IPS-NIHi7 (cell line): ENCODE data around the gene ACTR1A.
A peak's percentile ranks its signal among the peaks of the same experiment; 100 is the strongest.
"Not testable (repeated sequence)": the region's sequence is repeated elsewhere in the genome, so short reads cannot be mapped to it uniquely, and the experiment has no call there.

ENCODE experiments used
- DNase-seq: peaks from one replicate; pipeline ENCODE4 v3.0.0; 2012; ENCODE audit warnings: mixed read lengths; ENCODE audit errors: extremely low spot score

The ACTR1A gene

DNA sequence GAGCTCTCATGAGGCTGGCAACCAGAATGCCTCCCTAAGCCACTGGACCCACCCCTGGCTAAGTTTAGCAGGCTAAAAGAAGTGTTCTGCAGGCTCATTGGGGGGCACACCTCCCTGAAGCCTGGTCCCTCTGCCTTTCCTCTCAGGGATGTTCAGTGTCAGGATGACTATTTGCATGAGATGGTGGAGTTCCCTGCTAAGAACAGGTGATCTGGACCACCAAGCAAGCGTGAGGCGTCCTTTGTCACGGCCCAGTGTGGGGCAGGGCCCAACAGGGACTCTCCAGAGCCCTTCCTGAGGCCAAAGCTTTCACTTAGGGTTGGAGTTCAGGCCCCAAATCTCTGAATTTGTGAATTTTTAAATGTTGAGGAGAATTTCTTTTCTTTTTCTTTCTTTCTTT lies 13.2 kb upstream of the ACTR1A start:
- no peak for DNase-seq

DNA sequence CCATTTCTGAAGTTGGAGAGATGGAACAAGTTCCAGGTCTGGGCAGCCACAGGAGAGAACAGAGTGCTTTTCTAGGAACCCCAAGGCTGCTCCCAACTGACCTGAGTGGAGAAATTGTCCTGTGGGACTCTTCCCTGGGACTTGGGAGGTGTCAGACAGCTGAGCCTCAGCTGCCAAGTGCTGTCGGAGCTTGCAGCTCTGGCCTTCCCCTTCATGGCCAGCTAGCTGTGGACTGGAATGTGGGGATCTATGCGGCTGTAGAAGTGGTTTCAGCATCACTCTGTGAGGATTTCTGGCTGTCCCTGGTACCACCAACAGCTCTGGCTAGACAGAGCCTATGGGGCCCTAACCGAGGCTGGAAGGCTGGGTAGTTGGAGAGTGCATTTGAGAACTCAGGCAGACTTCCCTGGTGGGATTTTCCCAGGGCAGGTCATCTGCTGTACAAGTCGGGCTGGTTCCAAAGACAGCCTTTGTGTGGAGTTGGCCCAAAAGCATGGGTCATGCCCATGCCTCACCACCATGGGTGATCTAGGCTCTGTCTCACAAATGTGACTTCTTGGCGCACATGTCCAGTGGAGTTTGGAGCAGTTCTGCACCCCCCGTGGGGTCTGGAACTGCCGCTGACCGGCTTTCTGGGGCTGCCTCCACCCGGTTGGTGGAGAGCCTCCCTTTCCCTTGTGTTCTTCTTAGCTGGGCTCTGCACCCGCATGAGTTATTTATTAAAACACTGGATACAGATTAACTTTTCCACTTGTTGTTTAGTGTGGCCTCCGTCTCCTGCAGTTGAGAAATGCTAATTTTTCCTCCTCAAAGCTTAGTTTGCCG lies 12.2 kb upstream of the ACTR1A start:
- no peak for DNase-seq

DNA sequence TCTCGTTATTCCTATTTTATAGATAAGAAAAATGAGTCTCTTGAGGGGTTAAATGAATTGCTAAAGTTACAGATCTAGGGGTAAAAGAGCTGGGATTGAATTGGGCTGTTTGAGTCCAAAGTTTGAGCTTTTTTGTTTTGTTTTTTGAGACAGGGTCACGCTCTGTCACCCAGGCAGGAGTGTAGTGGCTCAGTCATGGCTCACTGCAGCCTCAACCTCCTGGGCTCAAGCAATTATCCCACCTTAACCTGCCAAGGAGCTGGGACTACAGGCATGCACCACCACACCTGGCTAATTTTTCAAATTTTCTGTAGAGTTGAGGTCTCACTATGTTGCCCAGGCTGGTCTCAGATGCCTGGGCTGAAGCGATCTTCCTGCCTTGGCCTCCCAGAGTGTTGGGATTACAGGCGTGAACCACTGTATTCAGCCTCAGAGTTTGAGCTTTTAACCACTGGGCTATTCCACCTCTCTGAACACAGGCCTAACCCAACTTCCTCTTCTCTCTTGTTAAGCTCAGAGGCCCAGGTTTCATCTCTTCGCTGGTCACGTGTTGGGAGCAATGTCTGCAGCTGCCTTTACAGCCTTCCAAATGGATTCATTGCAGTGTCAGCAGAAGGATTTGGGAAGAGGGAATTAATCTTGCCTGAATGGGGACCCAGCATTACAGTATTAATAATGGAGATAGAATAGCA lies 9.2 kb upstream of the ACTR1A start:
- DNase-seq, result no peak

DNA sequence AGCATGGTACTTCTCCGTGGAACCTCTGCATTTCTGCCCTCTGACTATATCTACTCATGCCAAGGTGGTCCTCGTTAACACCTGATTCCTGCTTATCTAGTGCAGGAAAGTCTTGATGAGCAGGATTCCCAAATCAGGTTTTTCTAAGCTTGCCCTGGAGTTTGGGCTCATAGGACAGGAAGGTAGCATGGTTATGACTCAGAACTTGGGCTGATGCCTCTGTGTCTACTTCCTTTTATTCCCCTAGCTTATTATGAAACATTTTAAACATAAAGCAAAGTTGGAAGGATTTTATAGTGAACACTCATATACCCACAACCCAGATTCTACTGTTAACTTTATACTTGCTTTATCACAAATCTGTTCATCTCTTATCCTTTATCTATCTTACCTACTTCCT lies 6.9 kb upstream of the ACTR1A start:
- DNase-seq, result no peak

DNA sequence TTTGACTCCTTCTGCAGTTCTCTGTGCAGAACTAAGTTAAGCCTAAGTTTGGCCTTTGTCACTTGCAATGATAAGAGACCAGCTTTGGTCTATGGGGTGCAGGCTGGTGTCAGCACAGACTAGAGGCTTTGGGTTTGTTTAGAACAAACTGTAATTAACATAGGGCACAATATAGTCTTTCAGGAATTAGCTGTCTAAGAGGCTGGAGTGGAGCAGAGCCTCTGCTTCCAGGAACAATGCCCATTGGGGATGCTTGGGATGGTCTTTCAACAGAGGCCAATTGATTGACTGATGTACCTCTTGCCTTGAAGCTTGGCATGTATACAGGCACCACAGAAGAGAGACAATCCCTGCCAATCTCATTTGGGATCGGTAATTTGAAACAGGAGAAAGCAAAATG lies 6.0 kb upstream of the ACTR1A start:
- DNase-seq, result no peak

DNA sequence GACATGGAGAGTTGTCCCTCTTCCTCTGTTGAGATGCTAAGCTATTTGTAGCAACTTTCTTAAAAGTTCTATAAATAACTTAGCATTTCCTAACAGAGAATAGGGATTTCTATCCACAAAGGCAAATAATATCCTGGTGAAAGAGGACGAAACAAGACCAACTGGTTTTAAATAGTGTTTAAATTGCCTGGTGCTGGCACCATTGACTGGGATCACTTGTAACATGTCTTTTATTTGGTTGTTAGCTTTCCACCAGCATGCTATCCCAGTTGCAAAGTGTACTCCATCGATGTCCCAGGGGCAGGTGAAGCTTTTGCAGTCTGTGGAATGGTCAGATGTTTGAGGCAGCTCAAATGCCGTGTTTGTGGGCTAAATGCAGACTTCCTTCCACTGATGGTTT lies 5.0 kb upstream of the ACTR1A start:
- no peak for DNase-seq

DNA sequence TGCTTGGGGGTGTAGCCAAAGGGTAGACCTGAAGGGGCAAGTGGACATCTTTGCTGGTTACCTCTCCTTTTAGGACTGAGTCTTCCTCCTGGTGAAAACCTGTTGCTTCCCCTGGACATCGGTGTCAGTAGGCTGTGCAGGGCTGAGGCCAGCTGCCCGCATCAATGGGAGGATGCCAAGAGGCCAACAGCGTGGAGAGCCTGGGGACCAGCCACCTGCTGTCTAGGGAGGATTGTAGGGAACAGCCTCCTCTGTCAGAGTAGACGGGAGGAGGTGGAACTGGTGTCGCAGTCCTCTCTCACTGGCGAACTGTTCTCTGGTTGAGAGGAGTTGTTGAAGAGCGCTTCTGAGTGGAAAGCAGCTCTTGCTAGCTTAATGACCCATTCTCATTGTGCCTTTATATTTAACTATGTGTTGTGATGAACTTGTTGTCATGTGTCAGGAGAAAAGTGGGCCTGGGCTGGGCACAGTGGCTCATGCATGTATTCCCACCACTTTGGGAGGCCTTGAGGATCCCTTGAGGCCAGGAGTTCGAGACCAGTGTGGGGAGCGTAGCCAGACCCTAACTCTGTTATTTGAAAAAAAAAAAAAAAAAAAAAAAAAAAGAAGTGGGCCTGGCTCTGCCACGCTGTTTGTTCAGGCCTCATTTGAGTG lies 3.1 kb upstream of the ACTR1A start:
- no peak for DNase-seq

DNA sequence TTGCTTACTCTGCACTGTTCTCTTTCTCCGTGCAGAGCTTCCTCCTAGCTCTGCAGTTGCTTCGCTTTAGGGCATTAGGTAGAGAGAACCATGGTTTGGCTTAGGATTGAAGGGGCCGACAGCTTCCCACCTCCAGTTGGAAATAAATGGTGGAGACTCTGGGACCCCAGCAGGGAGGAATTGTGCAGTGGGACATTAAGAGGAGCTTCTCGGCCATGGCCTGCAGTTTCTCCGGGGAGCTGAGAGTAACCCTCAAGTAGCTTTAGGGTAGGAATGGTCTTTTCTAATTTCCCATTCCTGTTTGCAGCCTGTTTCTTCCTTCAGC lies 2.4 kb upstream of the ACTR1A start:
- no peak for DNase-seq

DNA sequence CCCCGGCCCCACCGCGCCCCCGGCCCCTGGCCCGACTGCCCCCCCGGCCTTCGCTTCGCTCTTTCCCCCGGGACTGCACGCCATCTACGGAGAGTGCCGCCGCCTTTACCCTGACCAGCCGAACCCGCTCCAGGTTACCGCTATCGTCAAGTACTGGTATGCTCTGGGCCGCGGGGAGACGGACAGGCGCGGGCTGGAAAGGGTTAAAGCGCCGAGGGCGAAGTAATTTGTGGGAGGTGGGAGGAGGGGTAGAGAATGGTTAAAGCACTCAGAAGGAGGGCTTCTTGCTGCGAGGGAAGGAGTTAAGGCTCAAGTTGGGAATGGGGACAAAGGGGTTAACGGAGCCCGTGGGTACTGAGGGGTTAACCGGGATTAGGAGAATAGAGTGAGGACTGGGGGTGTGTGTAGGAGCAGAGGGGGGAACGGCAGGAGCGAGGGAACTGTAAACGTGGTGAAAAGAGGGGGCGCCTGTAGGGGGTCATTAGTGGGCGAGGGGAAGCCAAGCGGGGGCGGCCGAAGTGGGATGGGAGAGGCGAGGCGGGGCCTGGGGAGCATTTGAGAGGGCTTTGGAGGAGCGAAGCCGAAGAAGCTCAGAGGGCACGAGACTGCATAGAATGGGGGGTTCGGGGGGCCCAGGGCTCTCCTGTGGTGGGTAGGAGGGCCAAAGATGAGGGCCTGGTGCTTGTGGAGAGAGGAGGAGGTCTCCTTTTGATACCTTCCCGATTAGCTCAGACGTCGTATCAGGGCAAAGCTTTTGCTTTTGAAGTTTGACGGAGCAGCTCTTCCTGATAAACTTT lies 1.9 kb upstream of the ACTR1A start:
- peak; percentile 52 for DNase-seq

DNA sequence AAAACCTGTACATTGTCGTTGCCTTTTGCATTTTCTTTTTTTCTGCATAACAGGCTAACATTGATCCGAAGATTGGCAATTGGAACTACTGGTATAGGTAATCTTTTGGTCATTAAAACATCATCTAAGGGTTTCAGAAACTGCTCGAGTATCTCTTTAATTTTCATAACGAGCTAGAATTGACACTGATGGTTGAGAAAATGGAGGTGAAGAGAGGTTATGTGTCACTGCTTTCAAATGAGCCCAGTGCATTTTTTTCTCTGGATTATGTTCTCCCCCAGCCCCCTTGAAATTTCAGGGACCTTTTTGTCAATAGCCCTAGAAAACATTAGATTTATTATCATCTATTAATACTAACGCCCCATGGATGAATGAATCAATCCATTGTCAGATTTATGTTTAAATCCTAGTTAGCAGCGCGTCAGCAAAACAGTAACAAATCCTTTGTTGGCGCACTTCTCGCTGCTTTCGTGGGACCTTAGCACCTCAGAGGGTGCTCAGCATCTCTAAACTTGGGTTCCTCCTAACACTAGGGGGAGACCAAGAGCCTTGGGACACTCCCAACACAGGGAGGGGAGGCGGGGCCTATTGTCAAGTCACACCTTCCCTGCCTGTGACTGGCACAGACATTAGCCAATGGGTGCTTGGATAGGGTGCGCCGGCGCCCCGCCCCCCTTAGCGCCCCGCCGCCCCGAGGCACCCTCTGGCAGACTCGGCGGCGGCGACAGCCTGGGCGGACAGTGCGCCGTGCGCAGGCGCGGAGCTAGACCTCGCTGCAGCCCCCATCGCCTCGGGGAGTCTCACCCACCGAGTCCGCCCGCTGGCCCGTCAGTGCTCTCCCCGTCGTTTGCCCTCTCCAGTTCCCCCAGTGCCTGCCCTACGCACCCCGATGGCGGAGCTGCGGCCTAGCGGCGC lies 1.0 kb upstream of the ACTR1A start, which contains the start of gene SUFU:
TSS of gene SUFU (plus strand) at position 709 of the 915 bp plus-strand sequence. CDS start at position 890, 181 bp downstream.
- peak; percentile 97 for DNase-seq

DNA sequence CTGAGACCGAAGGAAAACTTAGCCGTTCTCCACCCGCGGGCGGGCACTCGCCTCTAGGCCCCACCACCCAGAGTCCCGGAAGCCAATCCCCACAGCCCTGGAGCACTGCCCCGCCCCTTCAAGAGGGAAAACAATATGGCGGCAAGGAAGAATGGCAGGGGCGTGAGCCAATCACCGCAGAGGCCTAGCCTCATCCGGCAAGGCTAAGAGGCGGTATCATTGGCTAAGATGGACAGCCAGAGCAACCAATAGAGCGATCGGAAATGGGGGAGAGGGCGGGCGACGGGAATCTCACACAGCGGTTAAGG lies 529 bp downstream of the ACTR1A start:
- DNase-seq, result peak; percentile 99

DNA sequence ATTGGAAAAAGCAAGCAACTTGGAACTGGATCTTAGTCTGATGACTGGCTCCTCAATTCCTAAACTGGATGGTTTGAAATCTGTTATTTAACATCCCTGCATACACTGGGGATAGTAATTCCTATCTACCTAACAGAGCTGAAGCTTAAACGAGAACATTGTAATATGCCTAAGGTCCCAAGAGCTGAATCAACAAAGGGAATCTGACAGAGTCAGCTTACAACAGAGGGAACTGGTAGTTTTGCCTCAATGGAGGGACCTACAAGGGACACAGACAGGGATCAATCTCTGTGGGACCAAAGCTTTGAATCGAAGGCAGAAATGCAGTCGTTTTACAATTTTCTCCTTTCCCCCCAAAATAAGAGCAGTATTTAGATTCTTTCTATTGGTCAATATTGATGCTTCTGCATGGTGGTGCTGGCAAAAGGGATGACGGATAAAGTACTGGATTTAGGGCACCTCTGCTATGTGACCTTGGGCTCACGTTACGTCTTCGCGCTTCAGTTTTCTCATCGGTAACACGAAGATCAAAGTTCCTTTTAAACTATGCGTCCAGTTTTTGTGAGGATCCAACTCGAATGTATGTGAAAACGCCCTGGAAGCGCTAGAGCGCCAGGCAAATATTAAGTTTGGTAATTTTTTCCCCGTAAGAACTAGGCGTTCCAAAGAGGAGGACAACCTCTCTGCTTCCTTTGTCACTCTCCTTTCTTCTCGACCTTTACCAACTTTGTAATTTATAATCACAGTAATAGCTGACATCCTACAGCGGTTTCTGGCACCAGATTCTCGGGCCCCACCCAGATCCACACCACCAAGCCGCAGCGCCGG lies 1.1 kb downstream of the ACTR1A start:
- no peak for DNase-seq

DNA sequence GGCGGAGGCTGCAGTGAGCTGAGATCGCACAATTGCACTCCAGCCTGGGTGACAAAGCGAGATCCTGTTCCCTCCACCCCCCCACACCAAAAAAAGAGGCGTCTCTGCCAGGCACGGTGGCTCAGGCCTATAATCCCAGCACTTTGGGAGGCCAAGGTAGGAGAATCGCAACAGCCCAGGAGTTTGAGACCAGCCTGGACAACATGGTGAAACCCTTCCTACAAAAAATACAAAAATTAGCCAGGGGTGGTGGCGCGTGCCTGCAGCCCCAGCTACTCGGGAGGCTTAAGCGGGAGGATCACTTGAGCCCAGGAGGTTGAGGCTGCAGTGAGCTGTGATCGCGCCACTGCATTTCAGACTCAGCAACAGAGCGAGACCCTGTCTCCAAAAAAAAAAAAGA lies 1.8 kb downstream of the ACTR1A start:
- DNase-seq, result not testable (repeated sequence)

DNA sequence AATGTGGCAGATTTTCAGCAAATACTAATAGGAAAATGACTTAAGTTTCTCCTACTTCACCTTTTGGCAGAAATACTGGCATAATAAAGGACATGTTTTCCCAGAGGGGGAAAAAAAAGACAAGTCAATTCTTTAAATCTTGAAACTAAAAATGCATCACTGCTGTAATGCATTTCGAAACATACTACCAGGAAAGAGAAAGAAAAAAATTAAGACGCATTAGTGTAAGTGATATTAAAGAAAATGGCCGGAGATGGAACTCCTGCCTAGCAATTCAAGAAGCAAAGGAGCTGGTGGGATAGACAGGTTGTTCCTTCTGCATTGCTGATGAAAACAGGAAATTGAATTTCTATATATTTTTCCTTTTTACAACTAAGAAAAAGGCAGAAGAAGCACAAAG lies 3.2 kb downstream of the ACTR1A start:
- DNase-seq, result no peak

DNA sequence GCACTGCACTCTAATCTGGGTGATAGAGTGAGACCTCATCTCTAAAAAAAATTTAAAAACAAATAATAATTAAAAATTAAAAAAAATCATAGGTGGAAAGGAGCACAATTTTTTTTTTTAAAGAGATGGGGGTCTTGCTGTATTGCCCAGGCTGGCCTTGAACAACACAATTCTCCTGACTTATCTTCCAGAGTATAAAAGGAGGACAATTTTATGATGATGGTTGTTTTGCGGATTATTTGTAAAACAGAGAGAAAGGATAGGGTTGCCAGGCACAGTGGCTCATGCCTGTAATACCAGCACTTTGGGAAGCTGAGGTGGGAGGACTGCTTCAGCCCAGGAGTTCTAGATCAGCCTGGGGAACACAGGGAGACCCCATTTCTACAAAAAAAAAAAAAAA lies 5.0 kb downstream of the ACTR1A start:
- no peak for DNase-seq

DNA sequence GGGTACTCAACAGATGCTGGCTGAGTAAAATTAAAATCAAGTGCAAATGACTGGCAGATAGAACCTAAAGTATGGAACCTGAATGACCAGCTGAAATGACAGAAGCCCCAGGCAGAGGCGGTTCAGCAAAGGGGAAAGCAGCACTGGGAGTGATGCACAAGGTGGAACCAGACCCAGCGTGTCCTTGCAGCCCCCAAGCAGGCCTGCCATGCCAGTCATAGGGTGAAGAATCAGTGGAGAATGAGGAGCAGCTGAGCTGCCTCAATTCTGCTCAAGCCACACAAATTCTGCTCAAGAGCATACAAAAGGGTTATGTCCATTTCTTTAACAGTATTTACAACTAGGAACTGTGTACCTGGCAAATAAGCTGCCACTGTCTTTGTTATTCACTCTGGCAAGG lies 8.7 kb downstream of the ACTR1A start:
- no peak for DNase-seq

DNA sequence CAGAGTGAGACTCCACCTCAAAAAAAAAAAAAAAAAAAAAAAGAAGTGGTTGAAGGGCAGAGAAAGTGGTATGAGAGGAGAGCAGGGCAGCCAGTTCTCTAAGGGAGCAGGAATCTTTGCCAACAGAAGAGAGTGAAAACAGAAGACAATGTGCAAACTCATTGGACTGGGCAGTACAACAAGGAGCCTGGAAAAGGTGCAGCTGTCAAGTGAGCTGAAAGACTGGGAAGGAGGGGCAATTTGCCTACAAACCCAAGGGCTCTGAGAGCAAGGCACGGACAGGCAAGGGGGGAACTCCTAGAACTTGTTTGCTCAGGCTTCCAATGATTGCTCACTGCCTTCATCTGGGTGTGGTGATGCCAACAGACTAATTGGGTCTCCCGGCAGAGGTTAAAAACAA lies 9.5 kb downstream of the ACTR1A start:
- DNase-seq, result no peak

DNA sequence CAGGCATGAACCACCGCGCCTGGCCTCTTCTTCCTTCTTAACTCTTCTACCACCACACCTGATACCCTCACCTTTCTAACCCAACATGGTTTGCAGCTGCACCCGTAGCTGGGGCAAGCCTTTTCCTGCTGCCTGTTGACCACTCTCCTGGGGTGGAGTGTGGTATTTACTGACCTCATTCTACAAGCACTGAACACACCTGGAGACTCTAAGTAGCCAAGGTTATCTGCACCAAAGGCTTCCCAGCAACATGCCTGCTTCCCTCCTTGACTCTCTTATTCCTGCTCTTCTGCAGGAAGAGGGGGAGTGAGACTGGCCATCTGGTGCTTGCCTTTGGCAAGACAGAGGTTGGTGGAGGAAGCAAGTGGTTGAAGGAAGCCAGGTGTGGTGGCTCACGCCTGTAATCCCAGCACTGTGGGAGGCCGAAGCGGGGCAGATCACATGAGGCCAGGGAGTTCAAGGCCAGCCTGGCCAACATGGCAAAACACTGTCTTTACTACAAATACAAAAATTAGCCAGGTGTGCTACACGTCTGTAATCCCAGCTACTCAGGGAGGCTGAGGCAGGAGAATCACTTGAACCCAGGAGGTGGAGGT lies 10.1 kb downstream of the ACTR1A start:
- no peak for DNase-seq

DNA sequence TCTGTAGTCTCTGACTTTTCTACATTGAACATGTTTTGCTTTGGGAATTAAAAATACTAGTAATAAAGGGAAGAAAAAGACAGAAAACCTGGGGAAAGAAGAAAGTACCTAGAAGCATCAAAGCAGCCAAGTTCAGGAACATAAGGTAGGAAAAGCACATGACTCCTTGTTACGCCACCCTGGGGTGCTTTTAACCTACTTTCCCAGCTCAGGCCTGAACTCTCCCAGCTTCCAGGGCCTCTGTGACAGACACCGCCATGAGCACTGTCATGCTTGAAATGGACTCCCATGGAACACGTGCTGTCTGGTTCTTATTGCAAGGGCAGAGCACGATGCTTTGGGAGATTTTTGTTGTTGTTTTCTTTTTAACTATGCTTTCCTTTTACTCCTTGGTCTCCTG lies 11.4 kb downstream of the ACTR1A start:
- no peak for DNase-seq
